Peyer's patch (tissue), 4 donors: Measurements from ENCODE around the gene MOB3B.

ENCODE experiments used
- CTCF ChIP-seq, 6 experiments: fragments of 450-650 bp in 4 of 6; fragments of 200-600 bp in 2 of 6; sonication (generic) in 1 of 6; IDR thresholded peaks; one replicate each; pipeline ENCODE4 v1.5.1; 2017 to 2019; ENCODE audit warnings: antibody characterized with exemption in 6 of 6, mild to moderate bottlenecking in 3 of 6, moderate library complexity in 1 of 6
- POLR2A ChIP-seq, 2 donors: fragments of 450-650 bp; IDR thresholded peaks; one replicate each; pipeline ENCODE4 v1.5.1; 2017; ENCODE audit warnings: antibody characterized with exemption in 2 of 2, mild to moderate bottlenecking in 2 of 2, moderate library complexity in 2 of 2

GRCh38 chr9:27564670-27565069 is 35.1 kb upstream of the MOB3B start:
- TF ChIP-seq CTCF (IDR thresholded peaks at IDR 0.05) (no peak), POLR2A (IDR thresholded peaks at IDR 0.05) (no peak)
